Loucy (cell line): Measurements from ENCODE around the gene IFI30.
A peak's percentile ranks its signal among the peaks of the same experiment; 100 is the strongest.

ENCODE experiments used
- H2AFZ ChIP-seq: fragments of 200-600 bp; sonication (generic); 2 replicates; pipeline ENCODE4 v1.6.0; 2016; ENCODE audit warnings: antibody characterized with exemption, mild to moderate bottlenecking, low read length, moderate library complexity
- H3F3A ChIP-seq: fragments of 200-600 bp; 2 replicates; pipeline ENCODE4 v1.6.0; 2016; ENCODE audit warnings: antibody characterized with exemption, low read depth, mild to moderate bottlenecking
- H3K27me3 ChIP-seq: fragments of 200-600 bp; sonication (generic); 2 replicates; pipeline ENCODE4 v1.6.1; 2014; ENCODE audit warnings: low read length, mild to moderate bottlenecking; ENCODE audit not compliant: insufficient read depth, poor library complexity, severe bottlenecking
- H3K36me3 ChIP-seq: fragments of 200-600 bp; sonication (generic); 2 replicates; pipeline ENCODE4 v1.6.1; 2016; ENCODE audit warnings: low read length; ENCODE audit not compliant: insufficient read depth
- H3K4me1 ChIP-seq: fragments of 200-600 bp; sonication (generic); 2 replicates; pipeline ENCODE4 v1.5.1; 2014; ENCODE audit warnings: low read length, mild to moderate bottlenecking; ENCODE audit not compliant: insufficient read depth, poor library complexity, severe bottlenecking
- H3K4me2 ChIP-seq: fragments of 200-600 bp; sonication (generic); 2 replicates; pipeline ENCODE4 v1.6.0; 2014; ENCODE audit warnings: antibody characterized with exemption, low read length, low read depth, mild to moderate bottlenecking; ENCODE audit not compliant: poor library complexity, severe bottlenecking
- H3K4me3 ChIP-seq: fragments of 200-600 bp; sonication (generic); 2 replicates; pipeline ENCODE4 v1.5.1; 2014; ENCODE audit warnings: low read length, mild to moderate bottlenecking, mixed read lengths; ENCODE audit not compliant: poor library complexity, severe bottlenecking
- H3K79me2 ChIP-seq: fragments of 200-600 bp; sonication (generic); 2 replicates; pipeline ENCODE4 v1.6.1; 2014; ENCODE audit warnings: low read length; ENCODE audit not compliant: insufficient read depth
- H3K9ac ChIP-seq: fragments of 200-600 bp; sonication (generic); 2 replicates; pipeline ENCODE4 v1.6.0; 2014; ENCODE audit warnings: mild to moderate bottlenecking, low read depth, low read length, moderate library complexity; ENCODE audit not compliant: poor library complexity, severe bottlenecking
- H3K9me2 ChIP-seq: fragments of 200-600 bp; sonication (generic); replicated peaks from 2 replicates; pipeline ENCODE4 v1.6.1; 2016; ENCODE audit warnings: low read depth, low read length, mixed read lengths
- H3K9me3 ChIP-seq: fragments of 200-600 bp; sonication (generic); 2 replicates; pipeline ENCODE4 v1.6.1; 2014; ENCODE audit warnings: mild to moderate bottlenecking, antibody characterized with exemption, low read length, low read depth; ENCODE audit not compliant: insufficient read depth
- H4K20me1 ChIP-seq: fragments of 200-600 bp; sonication (generic); 2 replicates; pipeline ENCODE4 v1.6.0; 2014; ENCODE audit warnings: antibody characterized with exemption, low read length, mild to moderate bottlenecking; ENCODE audit not compliant: insufficient read depth, poor library complexity, severe bottlenecking
- CTCF ChIP-seq: fragments of 200-600 bp; sonication (generic); conservative IDR thresholded peaks from 2 replicates; pipeline ENCODE4 v1.5.1; 2014; ENCODE audit warnings: mild to moderate bottlenecking, antibody characterized with exemption, low read length
- EZH2phosphoT487 ChIP-seq: fragments of 200-600 bp; IDR thresholded peaks from 2 replicates; pipeline ENCODE4 v1.6.1; 2018; ENCODE audit warnings: antibody characterized with exemption, mild to moderate bottlenecking, moderate library complexity, borderline replicate concordance

IFI30 gene

GRCh38 chr19:18159810-18160209 is 13.8 kb upstream of the IFI30 start:
- no peaks in the 10 kb centered on the region for H3K9me3 ChIP-seq
- no peaks in the 10 kb centered on the region for H3F3A ChIP-seq
- H3K9ac ChIP-seq, result peak overlapping the region; percentile 74
- no peaks in the 10 kb centered on the region for H3K9me2 ChIP-seq
- peak overlapping the region; percentile 78 for H3K4me2 ChIP-seq
- H3K27me3 ChIP-seq, result no peaks in the 10 kb centered on the region
- peaks cover 12% of the 10 kb centered on the region; the same call in 1 of the 2 replicates for H3K79me2 ChIP-seq
- peaks cover 10% of the 10 kb centered on the region; the same call in 1 of the 2 replicates for H3K36me3 ChIP-seq
- TF ChIP-seq CTCF, result no peak
- TF ChIP-seq EZH2phosphoT487, result no peak
- no peaks in the 10 kb centered on the region for H4K20me1 ChIP-seq
- no peak overlapping the region for H3K4me3 ChIP-seq
- H3K4me1 ChIP-seq, result peaks cover 9% of the 10 kb centered on the region
- H2AFZ ChIP-seq, result no peak overlapping the region

- Histone ChIP-seq H4K20me1 (no peaks in the 10 kb centered on the region), H3K4me1 (peaks cover 9% of the 10 kb centered on the region), H3K9ac (peak overlapping the region; percentile 74), H3K4me3 (peak overlapping the region; percentile 69), H3K27me3 (no peaks in the 10 kb centered on the region), H3F3A (no peaks in the 10 kb centered on the region), H3K9me3 (no peaks in the 10 kb centered on the region), H3K4me2 (peak overlapping the region; percentile 78), H2AFZ (peak overlapping the region; percentile 33; the same call in 1 of the 2 replicates), H3K36me3 (peaks cover 12% of the 10 kb centered on the region; the same call in 1 of the 2 replicates), H3K9me2 (no peaks in the 10 kb centered on the region), H3K79me2 (peaks cover 6% of the 10 kb centered on the region; the same call in 1 of the 2 replicates)
- TF ChIP-seq CTCF (no peak), EZH2phosphoT487 (no peak)
Measured at GRCh38 chr19:18160493-18160970, 13.1 kb upstream of the IFI30 start.

- H3F3A ChIP-seq, result no peaks in the 10 kb centered on the region
- H3K4me3 ChIP-seq, result peak overlapping the region; percentile 69
- peaks cover 14% of the 10 kb centered on the region; the same call in 1 of the 2 replicates for H3K36me3 ChIP-seq
- H2AFZ ChIP-seq, result peak overlapping the region; percentile 33; the same call in 1 of the 2 replicates
- no peaks in the 10 kb centered on the region for H3K9me2 ChIP-seq
- H3K4me2 ChIP-seq, result peak overlapping the region; percentile 78
- peaks cover 9% of the 10 kb centered on the region for H3K4me1 ChIP-seq
- no peaks in the 10 kb centered on the region for H3K27me3 ChIP-seq
- H3K9ac ChIP-seq, result peak overlapping the region; percentile 74
- no peaks in the 10 kb centered on the region for H4K20me1 ChIP-seq
- peaks cover 1% of the 10 kb centered on the region; the same call in 1 of the 2 replicates for H3K79me2 ChIP-seq
- peak; percentile 32 for TF ChIP-seq CTCF
- TF ChIP-seq EZH2phosphoT487, result no peak
- no peaks in the 10 kb centered on the region for H3K9me3 ChIP-seq
Measured at GRCh38 chr19:18160971-18161635, 12.5 kb upstream of the IFI30 start.
